GM23338 (cell line): ENCODE measurements around the gene WWOX.

Source experiments
- EZH2phosphoT487 ChIP-seq: fragments of 200-600 bp; sonication (generic); IDR thresholded peaks from one replicate; pipeline ENCODE4 v1.8.1; 2018; ENCODE audit warnings: antibody characterized with exemption; ENCODE audit not compliant: unreplicated experiment
- JUNB ChIP-seq: IDR thresholded peaks from one replicate; pipeline ENCODE4 v1.6.1; 2016; ENCODE audit warnings: antibody characterized with exemption; ENCODE audit not compliant: unreplicated experiment
- POLR2AphosphoS5 ChIP-seq: IDR thresholded peaks from 2 replicates; pipeline ENCODE4 v1.6.1; 2016; ENCODE audit warnings: antibody characterized with exemption, low read depth
- TF ChIP-seq, protein P1 (sequence below), 2 experiments: fragments of 200-600 bp in 1 of 2; sonication (generic) in 1 of 2; conservative IDR thresholded peaks; 2 replicates each; pipeline versions ENCODE4 v1.5.1 to v1.6.1; 2016 to 2017; ENCODE audit warnings: antibody characterized with exemption in 2 of 2, low read depth in 2 of 2, mild to moderate bottlenecking in 2 of 2, moderate library complexity in 1 of 2
- TF ChIP-seq, protein P2 (sequence below): fragments of 250-450 bp; sonication (Bioruptor Pico); IDR thresholded peaks from 2 replicates; pipeline ENCODE4 v1.5.0; 2020; ENCODE audit warnings: mild to moderate bottlenecking, moderate library complexity
- TF ChIP-seq, protein P3 (sequence below): IDR thresholded peaks from 2 replicates; pipeline ENCODE4 v1.6.1; 2016; ENCODE audit warnings: antibody characterized with exemption

DNA sequence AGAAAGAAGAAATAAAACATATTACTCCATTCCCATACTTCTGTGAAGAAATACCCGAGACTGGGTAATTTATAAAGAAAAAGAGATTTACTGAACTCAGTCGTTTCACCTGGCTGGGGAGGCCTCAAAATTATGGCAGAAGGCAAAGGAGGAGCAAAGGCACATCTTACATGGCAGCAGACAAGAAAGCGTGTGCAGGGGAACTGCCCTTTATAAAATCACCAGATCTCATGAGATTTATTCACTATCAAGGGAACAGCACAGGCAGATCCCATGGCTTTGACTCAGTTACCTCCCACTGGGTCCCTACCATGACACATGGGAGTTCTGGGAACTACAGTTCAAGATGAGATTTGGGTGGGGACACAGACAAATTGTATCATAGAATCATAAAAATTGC lies 365.4 kb downstream of the WWOX start:
- TF ChIP-seq, protein P1, sequence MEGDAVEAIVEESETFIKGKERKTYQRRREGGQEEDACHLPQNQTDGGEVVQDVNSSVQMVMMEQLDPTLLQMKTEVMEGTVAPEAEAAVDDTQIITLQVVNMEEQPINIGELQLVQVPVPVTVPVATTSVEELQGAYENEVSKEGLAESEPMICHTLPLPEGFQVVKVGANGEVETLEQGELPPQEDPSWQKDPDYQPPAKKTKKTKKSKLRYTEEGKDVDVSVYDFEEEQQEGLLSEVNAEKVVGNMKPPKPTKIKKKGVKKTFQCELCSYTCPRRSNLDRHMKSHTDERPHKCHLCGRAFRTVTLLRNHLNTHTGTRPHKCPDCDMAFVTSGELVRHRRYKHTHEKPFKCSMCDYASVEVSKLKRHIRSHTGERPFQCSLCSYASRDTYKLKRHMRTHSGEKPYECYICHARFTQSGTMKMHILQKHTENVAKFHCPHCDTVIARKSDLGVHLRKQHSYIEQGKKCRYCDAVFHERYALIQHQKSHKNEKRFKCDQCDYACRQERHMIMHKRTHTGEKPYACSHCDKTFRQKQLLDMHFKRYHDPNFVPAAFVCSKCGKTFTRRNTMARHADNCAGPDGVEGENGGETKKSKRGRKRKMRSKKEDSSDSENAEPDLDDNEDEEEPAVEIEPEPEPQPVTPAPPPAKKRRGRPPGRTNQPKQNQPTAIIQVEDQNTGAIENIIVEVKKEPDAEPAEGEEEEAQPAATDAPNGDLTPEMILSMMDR (conservative IDR thresholded peaks at IDR 0.05; ENCODE audit: low read depth in 2 of 2): no peak
- TF ChIP-seq EZH2phosphoT487 (no peak), JUNB (no peak), POLR2AphosphoS5 (no peak)
- TF ChIP-seq, protein P2, sequence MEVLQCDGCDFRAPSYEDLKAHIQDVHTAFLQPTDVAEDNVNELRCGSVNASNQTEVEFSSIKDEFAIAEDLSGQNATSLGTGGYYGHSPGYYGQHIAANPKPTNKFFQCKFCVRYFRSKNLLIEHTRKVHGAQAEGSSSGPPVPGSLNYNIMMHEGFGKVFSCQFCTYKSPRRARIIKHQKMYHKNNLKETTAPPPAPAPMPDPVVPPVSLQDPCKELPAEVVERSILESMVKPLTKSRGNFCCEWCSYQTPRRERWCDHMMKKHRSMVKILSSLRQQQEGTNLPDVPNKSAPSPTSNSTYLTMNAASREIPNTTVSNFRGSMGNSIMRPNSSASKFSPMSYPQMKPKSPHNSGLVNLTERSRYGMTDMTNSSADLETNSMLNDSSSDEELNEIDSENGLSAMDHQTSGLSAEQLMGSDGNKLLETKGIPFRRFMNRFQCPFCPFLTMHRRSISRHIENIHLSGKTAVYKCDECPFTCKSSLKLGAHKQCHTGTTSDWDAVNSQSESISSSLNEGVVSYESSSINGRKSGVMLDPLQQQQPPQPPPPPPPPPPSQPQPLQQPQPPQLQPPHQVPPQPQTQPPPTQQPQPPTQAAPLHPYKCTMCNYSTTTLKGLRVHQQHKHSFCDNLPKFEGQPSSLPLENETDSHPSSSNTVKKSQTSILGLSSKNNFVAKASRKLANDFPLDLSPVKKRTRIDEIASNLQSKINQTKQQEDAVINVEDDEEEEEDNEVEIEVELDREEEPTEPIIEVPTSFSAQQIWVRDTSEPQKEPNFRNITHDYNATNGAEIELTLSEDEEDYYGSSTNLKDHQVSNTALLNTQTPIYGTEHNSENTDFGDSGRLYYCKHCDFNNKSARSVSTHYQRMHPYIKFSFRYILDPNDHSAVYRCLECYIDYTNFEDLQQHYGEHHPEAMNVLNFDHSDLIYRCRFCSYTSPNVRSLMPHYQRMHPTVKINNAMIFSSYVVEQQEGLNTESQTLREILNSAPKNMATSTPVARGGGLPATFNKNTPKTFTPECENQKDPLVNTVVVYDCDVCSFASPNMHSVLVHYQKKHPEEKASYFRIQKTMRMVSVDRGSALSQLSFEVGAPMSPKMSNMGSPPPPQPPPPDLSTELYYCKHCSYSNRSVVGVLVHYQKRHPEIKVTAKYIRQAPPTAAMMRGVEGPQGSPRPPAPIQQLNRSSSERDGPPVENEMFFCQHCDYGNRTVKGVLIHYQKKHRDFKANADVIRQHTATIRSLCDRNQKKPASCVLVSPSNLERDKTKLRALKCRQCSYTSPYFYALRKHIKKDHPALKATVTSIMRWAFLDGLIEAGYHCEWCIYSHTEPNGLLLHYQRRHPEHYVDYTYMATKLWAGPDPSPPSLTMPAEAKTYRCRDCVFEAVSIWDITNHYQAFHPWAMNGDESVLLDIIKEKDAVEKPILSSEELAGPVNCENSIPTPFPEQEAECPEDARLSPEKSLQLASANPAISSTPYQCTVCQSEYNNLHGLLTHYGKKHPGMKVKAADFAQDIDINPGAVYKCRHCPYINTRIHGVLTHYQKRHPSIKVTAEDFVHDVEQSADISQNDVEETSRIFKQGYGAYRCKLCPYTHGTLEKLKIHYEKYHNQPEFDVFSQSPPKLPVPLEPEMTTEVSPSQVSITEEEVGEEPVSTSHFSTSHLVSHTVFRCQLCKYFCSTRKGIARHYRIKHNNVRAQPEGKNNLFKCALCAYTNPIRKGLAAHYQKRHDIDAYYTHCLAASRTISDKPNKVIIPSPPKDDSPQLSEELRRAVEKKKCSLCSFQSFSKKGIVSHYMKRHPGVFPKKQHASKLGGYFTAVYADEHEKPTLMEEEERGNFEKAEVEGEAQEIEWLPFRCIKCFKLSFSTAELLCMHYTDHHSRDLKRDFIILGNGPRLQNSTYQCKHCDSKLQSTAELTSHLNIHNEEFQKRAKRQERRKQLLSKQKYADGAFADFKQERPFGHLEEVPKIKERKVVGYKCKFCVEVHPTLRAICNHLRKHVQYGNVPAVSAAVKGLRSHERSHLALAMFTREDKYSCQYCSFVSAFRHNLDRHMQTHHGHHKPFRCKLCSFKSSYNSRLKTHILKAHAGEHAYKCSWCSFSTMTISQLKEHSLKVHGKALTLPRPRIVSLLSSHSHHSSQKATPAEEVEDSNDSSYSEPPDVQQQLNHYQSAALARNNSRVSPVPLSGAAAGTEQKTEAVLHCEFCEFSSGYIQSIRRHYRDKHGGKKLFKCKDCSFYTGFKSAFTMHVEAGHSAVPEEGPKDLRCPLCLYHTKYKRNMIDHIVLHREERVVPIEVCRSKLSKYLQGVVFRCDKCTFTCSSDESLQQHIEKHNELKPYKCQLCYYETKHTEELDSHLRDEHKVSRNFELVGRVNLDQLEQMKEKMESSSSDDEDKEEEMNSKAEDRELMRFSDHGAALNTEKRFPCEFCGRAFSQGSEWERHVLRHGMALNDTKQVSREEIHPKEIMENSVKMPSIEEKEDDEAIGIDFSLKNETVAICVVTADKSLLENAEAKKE (CRISPR knock-in tag): no peak
- TF ChIP-seq, protein P3, sequence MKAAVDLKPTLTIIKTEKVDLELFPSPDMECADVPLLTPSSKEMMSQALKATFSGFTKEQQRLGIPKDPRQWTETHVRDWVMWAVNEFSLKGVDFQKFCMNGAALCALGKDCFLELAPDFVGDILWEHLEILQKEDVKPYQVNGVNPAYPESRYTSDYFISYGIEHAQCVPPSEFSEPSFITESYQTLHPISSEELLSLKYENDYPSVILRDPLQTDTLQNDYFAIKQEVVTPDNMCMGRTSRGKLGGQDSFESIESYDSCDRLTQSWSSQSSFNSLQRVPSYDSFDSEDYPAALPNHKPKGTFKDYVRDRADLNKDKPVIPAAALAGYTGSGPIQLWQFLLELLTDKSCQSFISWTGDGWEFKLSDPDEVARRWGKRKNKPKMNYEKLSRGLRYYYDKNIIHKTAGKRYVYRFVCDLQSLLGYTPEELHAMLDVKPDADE: no peak
